GM10248 (cell line): ENCODE data around the gene WDR17.

Experiments
- CTCF ChIA-PET: fragments of 300-600 bp; sonication (Branson Sonifier 250); formaldehyde crosslinking; extraction: SDS; loops from one replicate; lab custom pipeline; 2021; ENCODE audit warnings: antibody characterized with exemption; lab: Yijun Ruan, JAX
- POLR2A ChIA-PET: fragments of 350-650 bp; sonication (Branson Sonifier 250); formaldehyde crosslinking; extraction: SDS; loops from one replicate; lab custom pipeline; 2020; ENCODE audit warnings: antibody characterized with exemption; lab: Yijun Ruan, JAX
- DNase-seq: peaks from one replicate; pipeline ENCODE4 v3.0.0; 2012; ENCODE audit errors: extremely low spot score
- TF ChIP-seq, protein P1 (sequence below): IDR thresholded peaks from 2 replicates; pipeline ENCODE4 v1.5.1; 2012; ENCODE audit warnings: mild to moderate bottlenecking, low read depth; ENCODE audit errors: extremely low read depth, missing control alignments, control extremely low read depth

Gene WDR17

DNA sequence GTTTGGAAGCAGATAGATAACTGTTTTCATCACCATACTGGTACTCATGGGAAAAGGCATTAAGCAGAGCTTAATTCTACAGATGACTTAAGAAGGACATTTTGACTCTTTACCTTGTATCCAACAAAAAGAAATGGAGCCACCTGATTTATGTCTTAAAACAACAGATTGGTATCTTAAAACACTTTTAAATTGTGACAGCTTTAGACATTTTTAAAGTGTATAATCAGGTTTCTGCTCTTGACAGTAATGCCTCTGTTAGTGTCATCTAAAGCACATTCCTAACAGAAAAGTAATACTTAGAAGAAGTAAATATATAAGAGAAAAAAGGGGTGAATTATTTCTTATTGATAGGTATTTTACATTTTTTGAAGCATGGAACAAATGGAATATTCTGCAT, 73.9 kb downstream of the WDR17 start:
- ChIA-PET CTCF (interaction anchor here (0.8 to 2.6 kb wide), 2 partner anchors 16 to 22 kb away, joined by 4 to 10 read pairs; no protein-coding TSS in a partner anchor), POLR2A (no interaction called here)
- DNase-seq = no peak
- TF ChIP-seq, protein P1, sequence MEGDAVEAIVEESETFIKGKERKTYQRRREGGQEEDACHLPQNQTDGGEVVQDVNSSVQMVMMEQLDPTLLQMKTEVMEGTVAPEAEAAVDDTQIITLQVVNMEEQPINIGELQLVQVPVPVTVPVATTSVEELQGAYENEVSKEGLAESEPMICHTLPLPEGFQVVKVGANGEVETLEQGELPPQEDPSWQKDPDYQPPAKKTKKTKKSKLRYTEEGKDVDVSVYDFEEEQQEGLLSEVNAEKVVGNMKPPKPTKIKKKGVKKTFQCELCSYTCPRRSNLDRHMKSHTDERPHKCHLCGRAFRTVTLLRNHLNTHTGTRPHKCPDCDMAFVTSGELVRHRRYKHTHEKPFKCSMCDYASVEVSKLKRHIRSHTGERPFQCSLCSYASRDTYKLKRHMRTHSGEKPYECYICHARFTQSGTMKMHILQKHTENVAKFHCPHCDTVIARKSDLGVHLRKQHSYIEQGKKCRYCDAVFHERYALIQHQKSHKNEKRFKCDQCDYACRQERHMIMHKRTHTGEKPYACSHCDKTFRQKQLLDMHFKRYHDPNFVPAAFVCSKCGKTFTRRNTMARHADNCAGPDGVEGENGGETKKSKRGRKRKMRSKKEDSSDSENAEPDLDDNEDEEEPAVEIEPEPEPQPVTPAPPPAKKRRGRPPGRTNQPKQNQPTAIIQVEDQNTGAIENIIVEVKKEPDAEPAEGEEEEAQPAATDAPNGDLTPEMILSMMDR = no peak

DNA sequence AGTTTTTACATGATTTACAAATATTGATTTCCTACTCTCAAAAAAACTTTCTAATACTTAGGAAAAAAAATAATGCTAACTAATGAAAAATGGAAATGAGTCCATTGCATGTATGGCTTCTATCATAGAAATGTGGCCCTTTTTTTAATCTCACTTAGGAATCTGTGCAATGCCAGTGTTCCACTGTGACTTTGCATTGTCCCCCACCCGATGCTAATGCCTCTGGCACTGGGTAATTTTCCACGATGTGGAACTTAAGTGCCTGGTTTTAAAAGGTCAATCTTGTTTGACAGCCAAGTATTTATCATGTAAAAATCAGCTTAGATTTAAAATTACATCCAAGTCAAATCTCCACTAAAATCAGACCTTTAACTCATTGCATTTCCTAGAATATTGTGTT, 76.6 kb downstream of the WDR17 start:
- POLR2A ChIA-PET = no interaction called here

DNA sequence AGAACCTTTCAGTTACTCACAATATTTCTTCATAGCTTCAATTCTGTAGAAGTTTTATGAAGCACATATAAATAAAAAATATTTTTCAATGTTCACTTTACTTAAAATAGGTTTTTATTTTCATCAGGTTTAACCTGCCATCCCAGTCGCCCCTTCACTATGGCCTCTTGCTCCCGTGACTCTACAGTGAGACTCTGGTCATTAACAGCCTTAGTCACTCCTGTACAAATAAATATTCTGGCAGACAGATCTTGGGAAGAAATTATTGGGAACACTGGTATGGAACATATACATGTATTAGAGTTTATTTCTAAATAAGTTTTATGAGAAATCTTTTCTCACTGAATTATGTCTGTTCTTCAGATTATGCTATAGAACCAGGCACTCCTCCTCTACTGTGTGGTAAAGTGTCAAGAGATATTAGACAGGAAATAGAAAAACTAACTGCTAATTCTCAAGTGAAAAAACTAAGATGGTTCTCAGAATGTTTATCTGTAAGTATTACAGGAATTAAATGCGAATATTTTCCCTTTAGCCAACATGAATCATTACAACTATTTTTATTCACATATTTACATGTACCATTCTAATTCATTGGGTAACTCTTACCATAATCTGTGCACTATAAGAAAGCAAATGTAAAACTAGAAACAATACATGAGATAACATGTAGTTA, 84.2 kb downstream of the WDR17 start:
- TF ChIP-seq, protein P1 = no peak
- CTCF ChIA-PET = interaction anchor here (0.8 to 2.3 kb wide), 5 partner anchors 26 to 193 kb away, joined by 3 to 14 read pairs (median 5); no protein-coding TSS in a partner anchor
- DNase-seq = no peak
- POLR2A ChIA-PET = no interaction called here

More for the DNA sequence above, 76.6 kb downstream of the WDR17 start:
- DNase-seq = no peak
- CTCF ChIA-PET = interaction anchor here (1.3 kb wide), 1 partner anchor 11 kb away, joined by 5 read pairs; no protein-coding TSS in a partner anchor
- TF ChIP-seq, protein P1 = no peak

DNA sequence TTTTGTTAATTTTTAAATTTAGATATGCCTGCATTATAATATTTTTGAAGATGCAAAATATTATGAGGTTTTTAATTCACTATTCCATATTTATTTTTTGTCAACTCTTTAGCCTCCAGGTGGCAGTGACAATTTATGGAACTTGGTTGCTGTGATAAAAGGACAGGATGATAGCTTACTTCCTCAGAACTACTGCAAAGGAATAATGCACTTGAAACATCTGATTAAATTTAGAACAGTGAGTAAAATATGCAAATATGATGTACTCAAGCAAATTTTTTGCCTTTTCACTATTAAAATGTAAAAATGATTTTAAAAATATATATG, 84.7 kb downstream of the WDR17 start:
- CTCF ChIA-PET = interaction anchor here (0.8 to 2.3 kb wide), 5 partner anchors 10 to 193 kb away, joined by 3 to 14 read pairs (median 8); no protein-coding TSS in a partner anchor
- peak; percentile 8 for DNase-seq
- TF ChIP-seq, protein P1 = no peak
- POLR2A ChIA-PET = no interaction called here

DNA sequence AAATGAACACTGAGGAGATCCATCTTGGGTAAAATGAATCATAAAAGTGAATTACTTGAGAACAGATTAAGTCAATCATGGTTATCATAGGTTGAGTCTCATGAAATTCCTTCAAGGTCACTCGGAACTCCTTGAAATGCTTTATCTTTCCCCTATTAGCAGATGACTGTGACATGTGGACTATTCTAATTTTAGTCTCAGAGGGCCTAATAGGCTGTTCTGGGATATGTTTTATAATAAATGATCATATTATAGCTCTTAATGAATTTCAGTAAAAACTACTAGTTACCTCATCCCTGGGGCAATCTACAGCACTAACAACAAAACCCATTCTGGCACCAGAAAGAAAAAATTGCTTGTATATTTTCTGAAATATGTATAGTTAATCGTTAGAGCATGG, 85.1 kb downstream of the WDR17 start:
- TF ChIP-seq, protein P1 = no peak
- no peak for DNase-seq
- CTCF ChIA-PET = interaction anchor here (0.8 to 3.2 kb wide), 6 partner anchors 10 to 192 kb away, joined by 3 to 14 read pairs (median 10); no protein-coding TSS in a partner anchor
- POLR2A ChIA-PET = no interaction called here

DNA sequence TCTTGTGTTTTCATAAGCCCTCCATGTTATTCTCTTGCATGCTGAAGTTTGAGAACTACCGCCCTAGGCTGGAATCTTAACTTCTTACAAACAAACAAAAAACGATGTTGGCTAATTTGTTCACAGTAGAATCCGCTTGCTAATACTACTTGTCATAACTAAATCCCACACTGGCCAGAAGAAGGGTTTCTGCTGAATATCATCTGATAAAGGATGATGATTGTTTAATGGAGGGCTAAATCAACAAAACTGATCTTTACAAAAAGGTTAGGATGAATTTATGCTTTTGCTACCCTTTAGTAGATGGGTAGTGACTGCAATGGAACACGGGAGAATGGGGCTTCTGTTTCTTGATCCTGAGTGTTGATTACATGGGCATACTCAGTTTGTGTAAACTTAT, 87.5 kb downstream of the WDR17 start:
- no peak for DNase-seq
- CTCF ChIA-PET = interaction anchor here (0.8 to 3.2 kb wide), 3 partner anchors 11 to 30 kb away, joined by 3 to 12 read pairs (median 3); no protein-coding TSS in a partner anchor
- POLR2A ChIA-PET = no interaction called here
- TF ChIP-seq, protein P1 = no peak
